HG03066 (cell line): ENCODE results near the gene RAET1L.
"Not testable (repeated sequence)": the region's sequence is repeated elsewhere in the genome, so short reads cannot be mapped to it uniquely, and the experiment has no call there.

Experiments used
- ATAC-seq: cut with Tn5 transposase; IDR thresholded peaks from one replicate; pipeline ENCODE4 v1.9.1; 2021; ENCODE audit warnings: low read depth; ENCODE audit not compliant: unreplicated experiment

Gene RAET1L, protein sequence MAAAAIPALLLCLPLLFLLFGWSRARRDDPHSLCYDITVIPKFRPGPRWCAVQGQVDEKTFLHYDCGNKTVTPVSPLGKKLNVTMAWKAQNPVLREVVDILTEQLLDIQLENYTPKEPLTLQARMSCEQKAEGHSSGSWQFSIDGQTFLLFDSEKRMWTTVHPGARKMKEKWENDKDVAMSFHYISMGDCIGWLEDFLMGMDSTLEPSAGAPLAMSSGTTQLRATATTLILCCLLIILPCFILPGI

DNA sequence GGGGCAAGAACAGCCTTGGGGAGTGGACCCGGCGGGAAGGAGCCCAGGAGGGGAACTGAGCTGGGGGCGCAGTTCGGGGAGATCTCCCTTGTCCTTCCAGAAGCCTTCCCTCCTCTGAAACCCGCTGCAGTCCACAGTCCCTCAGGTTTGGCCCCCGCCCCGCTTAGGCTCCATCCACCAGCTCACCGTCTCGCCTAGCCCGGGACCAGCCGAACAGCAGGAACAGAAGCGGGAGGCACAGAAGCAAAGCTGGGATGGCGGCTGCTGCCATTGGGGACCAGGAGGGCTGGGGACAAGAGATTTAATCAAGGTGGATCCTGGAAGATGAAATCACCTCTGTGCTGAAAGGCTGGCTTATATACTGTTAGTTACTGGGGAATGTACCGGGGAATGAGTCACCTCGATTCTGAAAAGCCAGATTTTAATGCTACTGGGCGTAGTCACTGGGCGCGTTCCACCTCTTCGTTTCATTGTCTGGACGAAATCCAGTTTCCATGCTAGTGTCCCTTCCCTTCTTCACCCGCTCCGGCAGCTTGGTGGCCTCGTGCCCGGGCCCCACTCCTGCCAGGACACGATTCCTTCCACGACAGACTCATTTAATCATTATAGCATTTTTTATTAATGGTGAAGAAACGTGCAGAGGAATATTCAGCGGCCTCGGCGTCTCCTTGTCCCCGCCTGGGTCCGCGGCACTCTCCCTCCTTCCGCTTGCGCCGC, at the start of gene RAET1L:
Gene RAET1L, minus strand, starts transcription at position 332 of the 717 bp plus-strand sequence. Its CDS starts 61 bp downstream, at position 271.
- ATAC-seq, result no peak

DNA sequence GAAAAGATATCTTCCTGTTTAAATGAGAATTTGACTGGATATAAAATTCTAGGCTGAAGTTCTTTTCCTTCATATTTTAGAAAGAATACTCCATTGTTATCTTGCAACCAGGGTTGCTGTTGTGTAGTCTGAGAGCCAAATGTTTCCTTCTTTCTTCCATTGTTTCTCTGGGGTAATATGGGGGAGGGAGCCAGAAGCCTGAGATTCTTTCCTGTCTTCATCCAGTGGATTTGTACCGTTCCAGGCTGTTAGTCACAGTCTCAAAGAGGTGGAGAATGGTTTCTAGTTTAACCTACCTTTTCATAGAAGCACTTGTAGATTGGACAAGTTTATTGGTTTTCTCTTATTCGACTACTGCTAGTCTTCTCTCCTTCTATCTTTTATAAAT, 49.7 kb upstream of the RAET1L start:
- no peak for ATAC-seq

GRCh38 chr6:150074396-150075033, 49.2 kb upstream of the RAET1L start:
- not testable (repeated sequence) for ATAC-seq

GRCh38 chr6:150072201-150072600, 46.9 kb upstream of the RAET1L start:
- no peak for ATAC-seq

- ATAC-seq, result no peak
Observed at GRCh38 chr6:150070236-150070818, 45.0 kb upstream of the RAET1L start.

DNA sequence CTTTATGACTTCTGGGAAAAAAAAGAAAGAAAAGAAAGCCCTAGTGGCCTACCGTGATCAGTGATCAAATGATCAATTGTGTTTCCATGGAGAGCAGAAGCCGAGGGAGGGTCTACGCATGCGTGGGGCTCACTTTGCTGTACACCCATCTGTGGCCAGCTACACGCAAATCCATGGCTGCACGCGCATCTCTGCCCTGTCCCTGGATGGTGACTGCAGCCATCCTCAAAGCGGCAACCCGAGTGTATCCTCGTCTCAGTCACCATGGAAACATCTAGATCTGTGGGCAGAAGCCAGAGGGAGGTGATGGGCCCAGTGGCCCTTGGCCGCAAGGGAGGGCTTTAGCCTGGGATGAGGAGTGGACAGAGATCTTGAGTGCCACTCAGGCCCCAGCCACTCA, 44.4 kb upstream of the RAET1L start:
- no peak for ATAC-seq

GRCh38 chr6:150068720-150069648, 43.7 kb upstream of the RAET1L start, which contains the start of gene ULBP3:
Gene ULBP3 (minus strand): TSS chr6:150069121. CDS start chr6:150069066, 55 bp downstream.
- peak; percentile 49 for ATAC-seq

- no peak for ATAC-seq
Observed at GRCh38 chr6:150068151-150068550, 42.8 kb upstream of the RAET1L start.

GRCh38 chr6:150065083-150065482, 39.8 kb upstream of the RAET1L start:
- no peak for ATAC-seq

GRCh38 chr6:150063640-150064039, 38.3 kb upstream of the RAET1L start:
- no peak for ATAC-seq

- not testable (repeated sequence) for ATAC-seq
Observed at GRCh38 chr6:150059973-150060372, 34.6 kb upstream of the RAET1L start.

- ATAC-seq, result no peak
Observed at GRCh38 chr6:150058986-150059385, 33.7 kb upstream of the RAET1L start.

DNA sequence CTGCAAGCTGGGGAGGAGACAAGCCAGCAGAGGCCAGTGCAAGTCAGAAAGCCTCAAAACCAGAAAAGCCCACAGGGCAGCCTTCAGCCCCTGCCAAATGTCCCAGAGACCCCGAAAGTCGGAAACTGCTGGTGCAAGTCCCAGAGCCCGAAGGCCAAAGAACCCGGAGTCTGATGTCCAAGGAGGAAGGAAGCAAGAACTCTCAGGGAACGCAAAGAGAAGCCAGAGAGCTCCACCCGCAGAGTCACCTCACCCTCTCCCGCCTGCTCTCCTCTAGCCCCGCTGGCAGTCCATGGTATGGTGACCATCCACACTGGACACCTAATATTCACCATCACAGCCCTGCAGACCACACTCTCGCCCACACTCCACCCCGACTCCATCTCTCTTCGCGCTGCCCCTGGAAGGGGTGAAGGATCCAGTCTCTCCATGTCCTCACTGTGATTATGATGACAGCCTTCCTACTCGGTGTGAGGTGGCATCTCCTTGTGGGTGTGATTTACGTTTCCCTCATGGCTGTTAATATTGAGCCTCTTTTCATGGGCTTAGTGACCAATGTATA, 33.0 kb upstream of the RAET1L start:
- ATAC-seq, result no peak

DNA sequence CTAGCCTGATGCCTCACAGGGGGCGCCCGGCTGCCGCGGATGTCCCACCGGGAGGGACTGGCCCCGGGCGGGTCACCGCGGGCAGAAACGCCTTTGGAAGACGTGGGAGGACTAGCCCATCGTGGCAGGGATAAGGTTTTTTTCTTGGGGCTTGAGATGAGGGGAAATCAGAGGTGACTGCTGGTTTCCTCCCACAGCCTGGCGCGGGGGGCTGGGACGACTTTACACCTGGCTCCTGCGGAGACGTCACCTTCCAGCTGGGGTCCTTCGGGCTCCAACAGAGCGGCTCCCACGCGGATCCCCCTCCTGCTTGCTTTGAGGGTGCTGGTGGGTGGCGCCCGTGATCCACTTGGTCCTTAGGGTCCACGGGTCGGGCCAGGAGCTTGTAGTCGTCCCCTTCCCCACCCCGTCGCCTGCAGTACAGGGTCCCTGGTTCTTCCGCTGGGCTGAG, 32.2 kb upstream of the RAET1L start:
- no peak for ATAC-seq

- no peak for ATAC-seq
Observed at GRCh38 chr6:150056916-150057315, 31.6 kb upstream of the RAET1L start.

- ATAC-seq, result no peak
Observed at GRCh38 chr6:150056156-150056555, 30.8 kb upstream of the RAET1L start.

DNA sequence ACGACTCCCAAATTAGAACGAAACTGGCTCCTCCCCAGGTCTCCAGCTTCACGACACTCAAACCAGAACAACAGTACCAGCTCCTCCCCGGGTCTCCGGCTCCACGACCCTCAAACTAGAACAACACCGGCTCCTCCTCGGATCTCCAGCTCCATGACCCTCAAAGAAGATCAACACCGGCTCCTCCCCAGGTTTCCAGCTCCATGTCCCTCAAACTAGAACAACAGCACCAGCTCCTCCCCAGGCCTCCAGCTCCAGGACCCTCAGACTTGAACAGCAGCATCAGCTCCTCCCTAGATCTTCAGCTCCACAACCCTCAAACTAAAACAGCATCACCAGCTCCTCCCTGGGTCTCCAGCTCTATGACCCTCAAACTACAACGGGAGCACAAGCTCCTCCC, 29.8 kb upstream of the RAET1L start:
- no peak for ATAC-seq

DNA sequence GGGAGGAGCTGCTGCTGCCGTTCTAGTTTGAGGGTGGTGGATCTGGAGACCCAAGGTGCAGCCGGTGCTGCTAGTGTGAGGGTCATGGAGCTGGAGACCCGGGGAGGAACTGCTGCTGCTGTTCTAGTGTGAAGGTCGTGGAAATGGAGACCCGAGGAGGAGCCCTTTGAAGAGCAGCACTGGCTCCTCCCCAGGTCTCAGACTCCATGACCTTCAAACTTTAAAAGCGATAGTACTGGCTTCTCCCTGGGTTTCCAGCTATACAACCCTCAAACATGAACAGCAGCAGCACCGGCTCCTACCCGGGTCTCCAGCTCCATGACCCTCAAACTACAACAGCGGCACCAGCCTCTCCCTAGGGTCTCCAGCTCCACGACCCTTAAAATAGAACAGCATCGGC, 28.1 kb upstream of the RAET1L start:
- no peak for ATAC-seq

DNA sequence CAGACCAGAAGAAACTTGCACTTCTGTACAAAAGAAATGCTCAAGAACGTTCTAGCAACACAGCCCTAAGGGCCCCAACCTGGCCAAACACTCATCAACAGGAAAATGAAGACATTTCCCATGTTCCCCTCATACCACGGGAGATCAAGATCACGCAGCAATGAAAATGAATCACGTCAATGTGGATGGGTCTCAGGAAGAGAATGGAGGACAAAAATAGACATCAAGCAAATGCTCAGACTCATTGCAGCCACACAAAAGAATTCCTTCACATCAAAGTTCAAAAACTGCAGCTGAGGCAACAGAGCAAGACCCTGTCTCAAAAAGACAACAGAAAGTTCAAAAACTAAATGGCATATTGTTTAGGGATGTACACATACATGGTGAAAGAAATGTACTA, 25.5 kb upstream of the RAET1L start:
- ATAC-seq, result no peak

GRCh38 chr6:150048099-150048498, 22.8 kb upstream of the RAET1L start:
- no peak for ATAC-seq
